ENCODE data around the gene USP34. TPM values are rescaled to one million over a fixed set of nuclear protein-coding genes. Genes with fewer than 3 reads are reported as not detected.

Gene USP34
- total and polyA plus RNA-seq, 2 experiments from 2014 or later, result 36.8 to 125 TPM

DNA sequence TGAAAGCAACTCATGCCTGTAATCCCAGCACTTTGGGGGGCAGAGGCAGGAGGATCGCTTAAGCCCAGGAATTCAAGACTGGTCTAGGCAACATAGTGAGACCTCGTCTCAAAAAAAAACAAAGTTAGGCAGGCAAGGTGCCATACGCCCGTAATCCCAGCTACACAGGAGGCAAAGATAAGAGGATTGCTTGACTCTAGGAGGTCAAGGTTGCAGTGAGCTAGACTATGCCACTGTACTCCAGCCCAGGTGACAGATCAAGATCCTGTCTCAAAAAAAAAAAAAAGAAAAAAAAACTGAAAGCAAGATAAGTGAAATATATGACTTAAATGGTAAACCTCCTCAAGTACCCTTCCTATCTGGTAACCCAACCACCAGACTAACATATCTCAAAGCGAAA lies 59.8 kb downstream of the USP34 start:
- Histone ChIP-seq H3K27me3 (no peaks in the 10 kb centered on the region), H3K4me3 (no peak overlapping the region), H3K4me2 (peak overlapping the region; percentile 36), H3K27ac (no peak overlapping the region), H3K9me3 (ENCODE audit: low read depth) (no peaks in the 10 kb centered on the region), H3K79me2 (peaks cover 89% of the 10 kb centered on the region), H2AFZ (no peak overlapping the region), H4K20me1 (ENCODE audit: insufficient read depth, poor library complexity, severe bottlenecking) (peaks cover 11% of the 10 kb centered on the region), H3K4me1 (ENCODE audit: insufficient read depth) (no peaks in the 10 kb centered on the region), H3K36me3 (replicated peaks; ENCODE audit: insufficient read depth, low read depth) (no peaks in the 10 kb centered on the region), H3K9me2 (replicated peaks; ENCODE audit: insufficient read depth) (no peaks in the 10 kb centered on the region)
- no peak for DNase-seq (ENCODE audit: low spot score)
- 64% methylated on average over 5 of the region's 5 CpGs for WGBS (ENCODE audit: low lambda C conversion rate, missing lambda C conversion rate)
- TF ChIP-seq EZH2phosphoT487 (IDR thresholded peaks at IDR 0.05; ENCODE audit: low read depth, severe bottlenecking, unreplicated experiment) (no peak), EZH2 (IDR thresholded peaks at IDR 0.05; ENCODE audit: borderline replicate concordance) (no peak)
- TF ChIP-seq, protein P1, sequence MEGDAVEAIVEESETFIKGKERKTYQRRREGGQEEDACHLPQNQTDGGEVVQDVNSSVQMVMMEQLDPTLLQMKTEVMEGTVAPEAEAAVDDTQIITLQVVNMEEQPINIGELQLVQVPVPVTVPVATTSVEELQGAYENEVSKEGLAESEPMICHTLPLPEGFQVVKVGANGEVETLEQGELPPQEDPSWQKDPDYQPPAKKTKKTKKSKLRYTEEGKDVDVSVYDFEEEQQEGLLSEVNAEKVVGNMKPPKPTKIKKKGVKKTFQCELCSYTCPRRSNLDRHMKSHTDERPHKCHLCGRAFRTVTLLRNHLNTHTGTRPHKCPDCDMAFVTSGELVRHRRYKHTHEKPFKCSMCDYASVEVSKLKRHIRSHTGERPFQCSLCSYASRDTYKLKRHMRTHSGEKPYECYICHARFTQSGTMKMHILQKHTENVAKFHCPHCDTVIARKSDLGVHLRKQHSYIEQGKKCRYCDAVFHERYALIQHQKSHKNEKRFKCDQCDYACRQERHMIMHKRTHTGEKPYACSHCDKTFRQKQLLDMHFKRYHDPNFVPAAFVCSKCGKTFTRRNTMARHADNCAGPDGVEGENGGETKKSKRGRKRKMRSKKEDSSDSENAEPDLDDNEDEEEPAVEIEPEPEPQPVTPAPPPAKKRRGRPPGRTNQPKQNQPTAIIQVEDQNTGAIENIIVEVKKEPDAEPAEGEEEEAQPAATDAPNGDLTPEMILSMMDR (IDR thresholded peaks at IDR 0.05; ENCODE audit: poor library complexity), result no peak

DNA sequence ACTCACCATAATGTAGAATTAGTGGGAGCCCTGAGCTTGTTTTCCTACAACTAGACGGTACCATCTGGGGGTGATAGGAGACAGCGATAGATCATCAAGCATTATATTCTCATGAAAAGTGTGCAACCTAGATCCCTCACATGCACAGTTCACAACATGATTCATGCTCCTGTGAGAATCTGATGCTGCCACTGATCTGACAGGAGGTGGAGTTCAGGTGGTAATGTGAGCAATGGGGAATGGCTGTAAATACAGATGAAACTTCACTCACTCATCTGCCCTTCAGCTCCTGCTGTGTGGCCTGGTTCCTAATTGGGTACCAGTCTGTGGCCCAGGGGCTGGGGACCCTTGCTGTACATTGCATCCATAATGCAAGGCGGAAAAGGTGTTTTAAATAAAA lies 60.7 kb downstream of the USP34 start:
- Histone ChIP-seq H3K4me2 (no peak overlapping the region), H3K9me2 (replicated peaks; ENCODE audit: insufficient read depth) (no peaks in the 10 kb centered on the region), H3K4me3 (no peak overlapping the region), H3K9me3 (ENCODE audit: low read depth) (no peaks in the 10 kb centered on the region), H3K79me2 (peaks cover 81% of the 10 kb centered on the region), H2AFZ (no peak overlapping the region), H4K20me1 (ENCODE audit: insufficient read depth, poor library complexity, severe bottlenecking) (peaks cover 4% of the 10 kb centered on the region), H3K27ac (no peak overlapping the region), H3K36me3 (replicated peaks; ENCODE audit: insufficient read depth, low read depth) (no peaks in the 10 kb centered on the region), H3K4me1 (ENCODE audit: insufficient read depth) (no peaks in the 10 kb centered on the region), H3K27me3 (no peaks in the 10 kb centered on the region)
- WGBS (ENCODE audit: low lambda C conversion rate, missing lambda C conversion rate), result 97% methylated on average over 3 of the region's 3 CpGs
- TF ChIP-seq EZH2phosphoT487 (IDR thresholded peaks at IDR 0.05; ENCODE audit: low read depth, severe bottlenecking, unreplicated experiment), result no peak
- TF ChIP-seq, protein P1 (IDR thresholded peaks at IDR 0.05; ENCODE audit: poor library complexity), result no peak
- no peak for DNase-seq (ENCODE audit: low spot score)

DNA sequence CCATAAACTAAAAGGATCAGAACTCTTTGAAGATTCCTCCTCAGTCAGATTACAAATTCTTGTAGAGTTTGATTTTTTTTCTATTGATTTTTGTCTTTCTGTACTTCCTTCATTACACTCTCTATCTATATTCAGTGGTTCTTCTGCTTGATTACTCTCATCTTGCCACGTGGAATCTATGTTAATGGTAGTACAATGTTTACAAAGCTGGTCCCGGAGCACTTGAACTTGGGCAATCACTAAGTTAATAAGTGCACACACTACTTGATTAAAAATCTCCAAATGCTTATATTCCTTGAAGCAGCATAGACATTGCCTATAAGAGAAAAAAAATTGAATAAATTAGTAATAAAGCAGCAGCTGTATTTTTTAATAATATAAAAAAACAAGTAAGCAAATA lies 65.1 kb downstream of the USP34 start:
- H3K36me3 ChIP-seq (replicated peaks; ENCODE audit: insufficient read depth, low read depth), result no peaks in the 10 kb centered on the region
- no peak overlapping the region for H3K4me2 ChIP-seq
- peaks cover 59% of the 10 kb centered on the region for H3K79me2 ChIP-seq
- H3K27me3 ChIP-seq, result no peaks in the 10 kb centered on the region
- TF ChIP-seq, protein P1 (IDR thresholded peaks at IDR 0.05; ENCODE audit: poor library complexity), result no peak
- TF ChIP-seq EZH2phosphoT487 (IDR thresholded peaks at IDR 0.05; ENCODE audit: low read depth, severe bottlenecking, unreplicated experiment) (no peak), EZH2 (IDR thresholded peaks at IDR 0.05; ENCODE audit: borderline replicate concordance) (no peak)
- no peak overlapping the region for H2AFZ ChIP-seq
- peaks cover 2% of the 10 kb centered on the region for H4K20me1 ChIP-seq (ENCODE audit: insufficient read depth, poor library complexity, severe bottlenecking)
- no peak for DNase-seq (ENCODE audit: low spot score)
- no peaks in the 10 kb centered on the region for H3K9me2 ChIP-seq (replicated peaks; ENCODE audit: insufficient read depth)
- no peaks in the 10 kb centered on the region for H3K9me3 ChIP-seq (ENCODE audit: low read depth)
- no peaks in the 10 kb centered on the region for H3K4me1 ChIP-seq (ENCODE audit: insufficient read depth)
- WGBS (ENCODE audit: low lambda C conversion rate, missing lambda C conversion rate), result 60% methylated on average over 2 of the region's 2 CpGs
- no peak overlapping the region for H3K27ac ChIP-seq
- no peak overlapping the region for H3K4me3 ChIP-seq

DNA sequence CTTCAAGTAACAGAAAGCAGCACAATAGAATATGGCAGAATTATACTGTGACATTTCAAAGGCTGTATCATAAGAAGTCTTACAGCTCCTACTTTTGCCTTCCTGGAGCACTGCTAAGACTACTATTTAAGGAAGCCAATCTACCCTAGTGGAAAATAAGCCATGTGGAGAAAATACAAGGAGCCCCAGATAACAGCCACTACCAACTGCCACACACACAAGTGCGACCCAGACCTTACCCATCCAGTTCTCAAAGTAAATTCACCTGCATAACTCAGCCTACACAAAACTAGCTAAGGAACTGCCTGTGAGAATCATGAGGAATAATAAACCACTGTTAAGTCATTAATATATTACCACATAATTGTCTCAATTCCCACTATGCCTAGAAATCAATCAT lies 66.4 kb downstream of the USP34 start:
- no peaks in the 10 kb centered on the region for H4K20me1 ChIP-seq (ENCODE audit: insufficient read depth, poor library complexity, severe bottlenecking)
- peaks cover 45% of the 10 kb centered on the region for H3K79me2 ChIP-seq
- no peak for DNase-seq (ENCODE audit: low spot score)
- H3K27ac ChIP-seq, result no peak overlapping the region
- no peaks in the 10 kb centered on the region for H3K9me2 ChIP-seq (replicated peaks; ENCODE audit: insufficient read depth)
- no peak overlapping the region for H3K4me3 ChIP-seq
- no peaks in the 10 kb centered on the region for H3K9me3 ChIP-seq (ENCODE audit: low read depth)
- no peaks in the 10 kb centered on the region for H3K27me3 ChIP-seq
- TF ChIP-seq EZH2 (IDR thresholded peaks at IDR 0.05; ENCODE audit: borderline replicate concordance), result no peak
- TF ChIP-seq, protein P1 (IDR thresholded peaks at IDR 0.05; ENCODE audit: poor library complexity), result no peak
- TF ChIP-seq EZH2phosphoT487 (IDR thresholded peaks at IDR 0.05; ENCODE audit: low read depth, severe bottlenecking, unreplicated experiment), result no peak
- no peak overlapping the region for H2AFZ ChIP-seq
- H3K4me1 ChIP-seq (ENCODE audit: insufficient read depth), result no peaks in the 10 kb centered on the region
- H3K4me2 ChIP-seq, result no peak overlapping the region
- no peaks in the 10 kb centered on the region for H3K36me3 ChIP-seq (replicated peaks; ENCODE audit: insufficient read depth, low read depth)
- WGBS (ENCODE audit: low lambda C conversion rate, missing lambda C conversion rate), result 96% methylated on average over 1 of the region's 1 CpG

All from hepatocyte (in vitro differentiated cells).